ENCODE results near the gene SMCO1.
"Not testable (repeated sequence)": the region's sequence is repeated elsewhere in the genome, so short reads cannot be mapped to it uniquely, and the experiment has no call there.

The SMCO1 gene

GRCh38 chr3:196541684-196542445 lies 26.7 kb upstream of the SMCO1 start:
- Mint-ChIP-seq H3K4me1 (peaks cover 4% of the 10 kb centered on the region), H3K36me3 (no peaks in the 10 kb centered on the region), H3K27me3 (peaks cover 21% of the 10 kb centered on the region), H3K9me3 (no peaks in the 10 kb centered on the region), H3K4me3 (no peak overlapping the region), H3K27ac (no peak overlapping the region)
- DNase-seq, result no peak
- CTCF ChIA-PET, result interaction anchor here (0.7 to 1.0 kb wide), 3 partner anchors 13 to 68 kb away, joined by 3 to 4 read pairs (median 3); no protein-coding TSS in a partner anchor

GRCh38 chr3:196537319-196537984 lies 22.3 kb upstream of the SMCO1 start:
- peaks cover 13% of the 10 kb centered on the region for H3K27me3 Mint-ChIP-seq
- CTCF ChIA-PET, result interaction anchor here (0.6 to 2.8 kb wide), 7 partner anchors 9 to 354 kb away, joined by 3 to 15 read pairs (median 3); partner anchors contain the start of genes FBXO45 and WDR53
- peak; percentile 78 for DNase-seq
- H3K4me3 Mint-ChIP-seq, result no peak overlapping the region
- no peaks in the 10 kb centered on the region for H3K9me3 Mint-ChIP-seq
- peaks cover 4% of the 10 kb centered on the region for H3K4me1 Mint-ChIP-seq
- no peak overlapping the region for H3K27ac Mint-ChIP-seq
- H3K36me3 Mint-ChIP-seq, result no peaks in the 10 kb centered on the region

- CTCF ChIA-PET, result no interaction called here
- Mint-ChIP-seq H3K4me3 (no peak overlapping the region), H3K27me3 (peaks cover 29% of the 10 kb centered on the region), H3K27ac (no peak overlapping the region), H3K9me3 (peaks cover 3% of the 10 kb centered on the region), H3K36me3 (no peaks in the 10 kb centered on the region), H3K4me1 (peaks cover 11% of the 10 kb centered on the region)
- no peak for DNase-seq
Measured at GRCh38 chr3:196533260-196533681, 18.1 kb upstream of the SMCO1 start.

- CTCF ChIA-PET, result interaction anchor here (3.1 kb wide), 1 partner anchor 37 kb away, joined by 16 read pairs; the partner anchor contains the start of genes FBXO45 and WDR53
- no peak overlapping the region for H3K27ac Mint-ChIP-seq
- peaks cover 3% of the 10 kb centered on the region for H3K9me3 Mint-ChIP-seq
- peaks cover 15% of the 10 kb centered on the region for H3K4me1 Mint-ChIP-seq
- peaks cover 24% of the 10 kb centered on the region for H3K27me3 Mint-ChIP-seq
- H3K4me3 Mint-ChIP-seq, result no peak overlapping the region
- DNase-seq, result no peak
- no peaks in the 10 kb centered on the region for H3K36me3 Mint-ChIP-seq
Measured at GRCh38 chr3:196531418-196531817, 16.3 kb upstream of the SMCO1 start.

- peak overlapping the region; percentile 65 for H3K4me3 Mint-ChIP-seq
- peaks cover 15% of the 10 kb centered on the region for H3K4me1 Mint-ChIP-seq
- H3K36me3 Mint-ChIP-seq, result no peaks in the 10 kb centered on the region
- H3K27me3 Mint-ChIP-seq, result peaks cover 24% of the 10 kb centered on the region
- peaks cover 3% of the 10 kb centered on the region for H3K9me3 Mint-ChIP-seq
- CTCF ChIA-PET, result interaction anchor here (0.6 to 3.1 kb wide), 33 partner anchors 8 to 640 kb away, joined by 3 to 16 read pairs (median 4); partner anchors contain the start of genes FBXO45, NCBP2, NRROS and PAK2
- peak overlapping the region; percentile 85 for H3K27ac Mint-ChIP-seq
- DNase-seq, result peak; percentile 85
Measured at GRCh38 chr3:196528639-196529233, 13.6 kb upstream of the SMCO1 start.

- no peak for DNase-seq
- Mint-ChIP-seq H3K27ac (no peak overlapping the region), H3K36me3 (peaks cover 6% of the 10 kb centered on the region), H3K4me1 (peaks cover 15% of the 10 kb centered on the region), H3K9me3 (peaks cover 21% of the 10 kb centered on the region), H3K27me3 (peaks cover 16% of the 10 kb centered on the region), H3K4me3 (no peak overlapping the region)
- CTCF ChIA-PET, result interaction anchor here (0.7 to 1.5 kb wide), 2 partner anchors 79 to 84 kb away, joined by 3 read pairs; no protein-coding TSS in a partner anchor
Measured at GRCh38 chr3:196525141-196525540, 10.0 kb upstream of the SMCO1 start.

- Mint-ChIP-seq H3K27ac (no peak overlapping the region), H3K36me3 (peaks cover 9% of the 10 kb centered on the region), H3K4me1 (peaks cover 15% of the 10 kb centered on the region), H3K9me3 (peaks cover 27% of the 10 kb centered on the region), H3K4me3 (no peak overlapping the region), H3K27me3 (peaks cover 16% of the 10 kb centered on the region)
- DNase-seq, result no peak
- CTCF ChIA-PET, result interaction anchor here (0.9 to 4.8 kb wide), 8 partner anchors 11 to 308 kb away, joined by 3 to 46 read pairs (median 6); partner anchors contain the start of gene SLC51A
Measured at GRCh38 chr3:196524527-196524926, 9.4 kb upstream of the SMCO1 start.

- H3K36me3 Mint-ChIP-seq, result peaks cover 14% of the 10 kb centered on the region
- peaks cover 11% of the 10 kb centered on the region for H3K4me1 Mint-ChIP-seq
- H3K27me3 Mint-ChIP-seq, result peaks cover 13% of the 10 kb centered on the region
- peaks cover 34% of the 10 kb centered on the region for H3K9me3 Mint-ChIP-seq
- no peak overlapping the region for H3K27ac Mint-ChIP-seq
- no peak overlapping the region for H3K4me3 Mint-ChIP-seq
- CTCF ChIA-PET, result interaction anchor here (0.9 to 4.8 kb wide), 13 partner anchors 10 to 307 kb away, joined by 3 to 46 read pairs (median 5); partner anchors contain the start of genes RNF168 and SLC51A
- DNase-seq, result no peak
Measured at GRCh38 chr3:196523841-196524240, 8.7 kb upstream of the SMCO1 start.

GRCh38 chr3:196521291-196521690 lies 6.1 kb upstream of the SMCO1 start:
- DNase-seq, H3K4me3 Mint-ChIP-seq, H3K27ac Mint-ChIP-seq, H3K4me1 Mint-ChIP-seq, H3K27me3 Mint-ChIP-seq: not testable (repeated sequence)
- CTCF ChIA-PET, result interaction anchor here (1.1 to 4.8 kb wide), 8 partner anchors 14 to 268 kb away, joined by 3 to 46 read pairs (median 9); partner anchors contain the start of gene RNF168
- Mint-ChIP-seq H3K36me3 (peaks cover 14% of the 10 kb centered on the region), H3K9me3 (peaks cover 44% of the 10 kb centered on the region)

GRCh38 chr3:196519718-196520082 lies 4.6 kb upstream of the SMCO1 start:
- Mint-ChIP-seq H3K4me1 (no peaks in the 10 kb centered on the region), H3K9me3 (peaks cover 45% of the 10 kb centered on the region), H3K27ac (no peak overlapping the region), H3K36me3 (peaks cover 14% of the 10 kb centered on the region), H3K4me3 (no peak overlapping the region), H3K27me3 (peaks cover 9% of the 10 kb centered on the region)
- no peak for DNase-seq
- CTCF ChIA-PET, result interaction anchor here (0.6 to 2.6 kb wide), 6 partner anchors 33 to 625 kb away, joined by 3 to 20 read pairs (median 4); no protein-coding TSS in a partner anchor

GRCh38 chr3:196518966-196519717 lies 4.0 kb upstream of the SMCO1 start:
- Mint-ChIP-seq H3K27ac (no peak overlapping the region), H3K4me3 (no peak overlapping the region), H3K9me3 (peaks cover 47% of the 10 kb centered on the region), H3K27me3 (peaks cover 9% of the 10 kb centered on the region), H3K4me1 (no peaks in the 10 kb centered on the region), H3K36me3 (peaks cover 14% of the 10 kb centered on the region)
- CTCF ChIA-PET, result interaction anchor here (0.6 to 2.6 kb wide), 8 partner anchors 33 to 625 kb away, joined by 3 to 20 read pairs (median 4); no protein-coding TSS in a partner anchor
- peak; percentile 75 for DNase-seq

GRCh38 chr3:196517919-196518318 lies 2.8 kb upstream of the SMCO1 start:
- Mint-ChIP-seq H3K36me3 (peaks cover 14% of the 10 kb centered on the region), H3K27me3 (peaks cover 14% of the 10 kb centered on the region), H3K4me3 (no peak overlapping the region), H3K27ac (no peak overlapping the region), H3K4me1 (no peaks in the 10 kb centered on the region), H3K9me3 (peaks cover 51% of the 10 kb centered on the region)
- no peak for DNase-seq
- CTCF ChIA-PET, result interaction anchor here (0.9 to 2.6 kb wide), 6 partner anchors 9 to 464 kb away, joined by 3 to 20 read pairs (median 4); no protein-coding TSS in a partner anchor

- Mint-ChIP-seq H3K9me3 (peaks cover 48% of the 10 kb centered on the region), H3K36me3 (peaks cover 13% of the 10 kb centered on the region), H3K4me3 (no peak overlapping the region), H3K27ac (no peak overlapping the region), H3K4me1 (no peaks in the 10 kb centered on the region), H3K27me3 (peaks cover 10% of the 10 kb centered on the region)
- no peak for DNase-seq
- CTCF ChIA-PET, result interaction anchor here (0.9 to 2.6 kb wide), 6 partner anchors 9 to 464 kb away, joined by 3 to 20 read pairs (median 4); no protein-coding TSS in a partner anchor
Measured at GRCh38 chr3:196517162-196517800, 2.1 kb upstream of the SMCO1 start.
